GM18511 (cell line): Measurements from ENCODE around the gene ARRDC1.
A peak's percentile ranks its signal among the peaks of the same experiment; 100 is the strongest.
"Not testable (repeated sequence)": the region's sequence is repeated elsewhere in the genome, so short reads cannot be mapped to it uniquely, and the experiment has no call there.

Source experiments
- ATAC-seq: cut with Tn5 transposase; IDR thresholded peaks from one replicate; pipeline ENCODE4 v1.9.1; 2021; ENCODE audit warnings: mild to moderate bottlenecking, moderate library complexity; ENCODE audit not compliant: unreplicated experiment

ARRDC1 gene

GRCh38 chr9:137583347-137583746 lies 22.1 kb upstream of the ARRDC1 start:
- ATAC-seq: no peak

- ATAC-seq: no peak
Observed at GRCh38 chr9:137583957-137584356, 21.5 kb upstream of the ARRDC1 start.

GRCh38 chr9:137586854-137587253 lies 18.6 kb upstream of the ARRDC1 start:
- ATAC-seq: no peak

- no peak for ATAC-seq
Observed at GRCh38 chr9:137588311-137588710, 17.2 kb upstream of the ARRDC1 start.

- no peak for ATAC-seq
Observed at GRCh38 chr9:137588891-137589290, 16.6 kb upstream of the ARRDC1 start.

GRCh38 chr9:137589441-137590122 lies 15.9 kb upstream of the ARRDC1 start:
- ATAC-seq: peak; percentile 23

GRCh38 chr9:137590123-137590468 lies 15.4 kb upstream of the ARRDC1 start:
- ATAC-seq: no peak

GRCh38 chr9:137590469-137591383 lies 14.8 kb upstream of the ARRDC1 start, which contains the start of gene ZMYND19:
Gene ZMYND19, minus strand, starts transcription at chr9:137590512. Its CDS starts 249 bp downstream, at chr9:137590263.
- ATAC-seq: peak; percentile 95

GRCh38 chr9:137592767-137593166 lies 12.7 kb upstream of the ARRDC1 start:
- ATAC-seq: no peak

GRCh38 chr9:137593176-137593575 lies 12.3 kb upstream of the ARRDC1 start:
- ATAC-seq: no peak

GRCh38 chr9:137596577-137596976 lies 8.9 kb upstream of the ARRDC1 start:
- not testable (repeated sequence) for ATAC-seq

- ATAC-seq: no peak
Observed at GRCh38 chr9:137598943-137599342, 6.5 kb upstream of the ARRDC1 start.

GRCh38 chr9:137602661-137603060 lies 2.8 kb upstream of the ARRDC1 start:
- no peak for ATAC-seq

GRCh38 chr9:137603879-137604278 lies 1.6 kb upstream of the ARRDC1 start:
- ATAC-seq: no peak

- ATAC-seq: no peak
Observed at GRCh38 chr9:137604345-137605086, 970 bp upstream of the ARRDC1 start.

- ATAC-seq: peak; percentile 28
Observed at GRCh38 chr9:137606005-137606621, 627 bp downstream of the ARRDC1 start.

GRCh38 chr9:137606734-137607138 lies 1.2 kb downstream of the ARRDC1 start:
- ATAC-seq: no peak

- no peak for ATAC-seq
Observed at GRCh38 chr9:137607141-137607857, 1.8 kb downstream of the ARRDC1 start.

- ATAC-seq: no peak
Observed at GRCh38 chr9:137610944-137611343, 5.5 kb downstream of the ARRDC1 start.
